SU-DHL-6 (cell line): Measurements from ENCODE around the gene HOXC5.

Source experiments
- EZH2phosphoT487 ChIP-seq: fragments of 200-600 bp; sonication (generic), shearing (Covaris generic); conservative IDR thresholded peaks from 2 replicates; pipeline ENCODE4 v1.6.1; 2018; ENCODE audit warnings: mild to moderate bottlenecking, antibody characterized with exemption, low read length, moderate library complexity, mixed read lengths
- TF ChIP-seq, protein P1 (sequence below): fragments of 200-600 bp; sonication (generic); IDR thresholded peaks from one replicate; pipeline ENCODE4 v1.5.1; 2017; ENCODE audit warnings: antibody characterized with exemption, mild to moderate bottlenecking, low read length, moderate library complexity; ENCODE audit not compliant: insufficient read depth, poor library complexity, severe bottlenecking

DNA sequence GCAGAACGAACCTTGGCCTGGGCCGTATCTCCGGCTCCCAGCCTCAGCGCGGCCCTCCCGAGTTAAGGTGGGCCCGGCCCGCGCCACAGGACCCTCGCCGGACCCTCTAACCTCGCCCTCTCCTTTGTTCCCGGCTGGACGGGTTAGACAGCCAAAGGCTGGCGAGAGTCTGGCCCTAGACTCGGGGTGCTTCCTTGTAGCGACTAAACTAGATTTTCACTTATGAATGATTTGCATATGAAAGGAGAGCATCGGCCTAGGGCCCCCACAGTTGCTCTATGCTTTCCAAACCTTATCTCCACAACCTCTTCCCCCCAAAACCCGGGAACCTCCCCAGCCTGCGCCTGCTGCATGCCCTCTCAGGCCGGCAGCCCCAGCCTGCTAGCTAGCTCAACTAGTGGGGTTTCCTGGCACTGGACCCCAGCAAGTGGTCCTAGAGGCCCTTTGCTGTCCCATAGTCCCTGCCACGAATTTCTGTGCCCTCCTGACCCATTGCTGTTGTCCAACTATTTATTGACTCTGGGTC is 2.0 kb downstream of the HOXC5 start:
- TF ChIP-seq, protein P1, sequence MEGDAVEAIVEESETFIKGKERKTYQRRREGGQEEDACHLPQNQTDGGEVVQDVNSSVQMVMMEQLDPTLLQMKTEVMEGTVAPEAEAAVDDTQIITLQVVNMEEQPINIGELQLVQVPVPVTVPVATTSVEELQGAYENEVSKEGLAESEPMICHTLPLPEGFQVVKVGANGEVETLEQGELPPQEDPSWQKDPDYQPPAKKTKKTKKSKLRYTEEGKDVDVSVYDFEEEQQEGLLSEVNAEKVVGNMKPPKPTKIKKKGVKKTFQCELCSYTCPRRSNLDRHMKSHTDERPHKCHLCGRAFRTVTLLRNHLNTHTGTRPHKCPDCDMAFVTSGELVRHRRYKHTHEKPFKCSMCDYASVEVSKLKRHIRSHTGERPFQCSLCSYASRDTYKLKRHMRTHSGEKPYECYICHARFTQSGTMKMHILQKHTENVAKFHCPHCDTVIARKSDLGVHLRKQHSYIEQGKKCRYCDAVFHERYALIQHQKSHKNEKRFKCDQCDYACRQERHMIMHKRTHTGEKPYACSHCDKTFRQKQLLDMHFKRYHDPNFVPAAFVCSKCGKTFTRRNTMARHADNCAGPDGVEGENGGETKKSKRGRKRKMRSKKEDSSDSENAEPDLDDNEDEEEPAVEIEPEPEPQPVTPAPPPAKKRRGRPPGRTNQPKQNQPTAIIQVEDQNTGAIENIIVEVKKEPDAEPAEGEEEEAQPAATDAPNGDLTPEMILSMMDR = no peak
- TF ChIP-seq EZH2phosphoT487 = no peak
